Liver (tissue), 9 donors: ENCODE results near the gene SHISAL1. TPM values are rescaled to one million over a fixed set of nuclear protein-coding genes. Genes with fewer than 3 reads are reported as not detected.

Source experiments
- DNase-seq: peaks from one replicate; pipeline ENCODE4 v3.0.0-alpha.2; 2017; ENCODE audit warnings: low spot score
- H3K27ac ChIP-seq, 2 donors: one replicate each; pipeline ENCODE4 v1.7.0; 2013; ENCODE audit warnings: inconsistent platforms in 2 of 2, low read length in 2 of 2, control low read depth in 1 of 2, low read depth in 1 of 2, mild to moderate bottlenecking in 1 of 2
- H3K27me3 ChIP-seq, 4 donors: one replicate each; pipeline versions ENCODE4 v1.6.1 to v1.7.0; 2013; ENCODE audit warnings: low read length in 3 of 4, inconsistent platforms in 1 of 4, mild to moderate bottlenecking in 1 of 4, moderate library complexity in 1 of 4; ENCODE audit not compliant: control insufficient read depth in 4 of 4, insufficient read depth in 4 of 4
- H3K36me3 ChIP-seq, 4 donors: one replicate each; pipeline versions ENCODE4 v1.6.1 to v1.7.0; 2013; ENCODE audit warnings: low read length in 3 of 4, mild to moderate bottlenecking in 3 of 4, low read depth in 1 of 4, moderate library complexity in 1 of 4; ENCODE audit not compliant: control insufficient read depth in 4 of 4, insufficient read depth in 3 of 4
- H3K4me1 ChIP-seq, 4 donors: one replicate each; pipeline versions ENCODE4 v1.6.1 to v1.7.0; 2013; ENCODE audit warnings: low read length in 3 of 4, mild to moderate bottlenecking in 3 of 4, moderate library complexity in 1 of 4; ENCODE audit not compliant: control insufficient read depth in 4 of 4, insufficient read depth in 4 of 4
- H3K4me3 ChIP-seq, 3 donors: one replicate each; pipeline versions ENCODE4 v1.6.1 to v1.7.0; 2013; ENCODE audit warnings: low read length in 3 of 3, control low read depth in 1 of 3, low read depth in 1 of 3, mild to moderate bottlenecking in 1 of 3
- H3K9ac ChIP-seq, 2 donors: one replicate each; pipeline ENCODE4 v1.7.0; 2013; ENCODE audit warnings: low read length in 2 of 2, mild to moderate bottlenecking in 2 of 2, moderate library complexity in 2 of 2, control low read depth in 1 of 2, low read depth in 1 of 2
- H3K9me3 ChIP-seq, 4 donors: one replicate each; pipeline versions ENCODE4 v1.6.1 to v1.7.0; 2013; ENCODE audit warnings: low read length in 3 of 4; ENCODE audit not compliant: control insufficient read depth in 4 of 4
- ATF3 ChIP-seq: IDR thresholded peaks from 2 replicates; pipeline ENCODE4 v1.6.1; 2016; ENCODE audit warnings: antibody characterized with exemption
- EGR1 ChIP-seq, 2 donors: IDR thresholded peaks; 2 replicates each; pipeline ENCODE4 v1.6.1; 2016 to 2018; ENCODE audit warnings: antibody characterized with exemption in 2 of 2, low read depth in 2 of 2
- FOXA1 ChIP-seq: IDR thresholded peaks from 2 replicates; pipeline ENCODE4 v1.6.1; 2016; ENCODE audit warnings: antibody characterized with exemption
- FOXA2 ChIP-seq: IDR thresholded peaks from 2 replicates; pipeline ENCODE4 v1.6.1; 2016; ENCODE audit warnings: antibody characterized with exemption
- GABPA ChIP-seq, 2 donors: IDR thresholded peaks in 1 of 2; conservative IDR thresholded peaks in 1 of 2; 2 replicates each; pipeline ENCODE4 v1.6.1; 2016; ENCODE audit warnings: antibody characterized with exemption in 2 of 2, mild to moderate bottlenecking in 1 of 2, moderate library complexity in 1 of 2
- JUND ChIP-seq, 2 donors: IDR thresholded peaks; 2 replicates each; pipeline ENCODE4 v1.6.1; 2016; ENCODE audit warnings: antibody characterized with exemption in 2 of 2
- NR2F2 ChIP-seq: IDR thresholded peaks from 2 replicates; pipeline ENCODE4 v1.6.1; 2016; ENCODE audit warnings: antibody characterized with exemption
- RAD21 ChIP-seq, 2 donors: IDR thresholded peaks; 2 replicates each; pipeline ENCODE4 v1.6.1; 2016; ENCODE audit warnings: antibody characterized with exemption in 2 of 2, mild to moderate bottlenecking in 2 of 2
- REST ChIP-seq: IDR thresholded peaks from 2 replicates; pipeline ENCODE4 v1.6.1; 2016; ENCODE audit warnings: antibody characterized with exemption, mild to moderate bottlenecking
- RXRA ChIP-seq, 2 donors: IDR thresholded peaks; 2 replicates each; pipeline ENCODE4 v1.6.1; 2017 to 2018; ENCODE audit warnings: antibody characterized with exemption in 2 of 2, mild to moderate bottlenecking in 1 of 2
- SP1 ChIP-seq: IDR thresholded peaks from 2 replicates; pipeline ENCODE4 v1.6.1; 2018; ENCODE audit warnings: antibody characterized with exemption, mild to moderate bottlenecking
- TAF1 ChIP-seq: conservative IDR thresholded peaks from 2 replicates; pipeline ENCODE4 v1.6.1; 2016; ENCODE audit warnings: antibody characterized with exemption, mild to moderate bottlenecking
- YY1 ChIP-seq: IDR thresholded peaks from 2 replicates; pipeline ENCODE4 v1.6.1; 2016; ENCODE audit warnings: antibody characterized with exemption, mild to moderate bottlenecking
- ZBTB33 ChIP-seq: IDR thresholded peaks from 2 replicates; pipeline ENCODE4 v1.6.1; 2016; ENCODE audit warnings: antibody characterized with exemption
- WGBS: extraction: QIAGEN DNeasy Blood & Tissue Kit; methylation state at CpG from one replicate; pipeline ENCODE4 v1.1.7; 2013; 5-methylcytosine and 5-hydroxymethylcytosine counted together
- polyA plus RNA-seq, 2 donors: library from polyadenylated mRNA; stranded (reverse) in 1 of 2; unstranded in 1 of 2; fragments of 200-250 nt in 1 of 2; fragments of >200 nt in 1 of 2; fragmentation: Nextera tagmentation in 1 of 2; extraction: Ambion mirVana in 1 of 2; gene quantifications; one replicate each; pipeline versions ENCODE4 v1.2.1 to v1.2.3, GENCODE V29; 2013 to 2015
- total RNA-seq, 2 donors: library from RNA; depleted of rRNA; stranded (reverse); fragments of >200 nt; gene quantifications; one replicate each; pipeline ENCODE4 v1.2.3, GENCODE V29; 2014
- TF ChIP-seq, protein P1 (sequence below): IDR thresholded peaks from 2 replicates; pipeline ENCODE4 v1.6.1; 2016; ENCODE audit warnings: antibody characterized with exemption
- TF ChIP-seq, protein P2 (sequence below): fragments of 150-350 bp; IDR thresholded peaks from 2 replicates; pipeline ENCODE4 v1.5.1; 2017; ENCODE audit warnings: improper control_type of control experiment, low read depth, low read length; ENCODE audit not compliant: missing input control
- donor health status: healthy.
- donor health status: healthy.
- donor health status: healthy.
- donor health status: healthy.
- donor health status: healthy.

The SHISAL1 gene
- total and polyA plus RNA-seq, 4 donors: 0.07 to 0.17 (median 0.13) TPM

DNA sequence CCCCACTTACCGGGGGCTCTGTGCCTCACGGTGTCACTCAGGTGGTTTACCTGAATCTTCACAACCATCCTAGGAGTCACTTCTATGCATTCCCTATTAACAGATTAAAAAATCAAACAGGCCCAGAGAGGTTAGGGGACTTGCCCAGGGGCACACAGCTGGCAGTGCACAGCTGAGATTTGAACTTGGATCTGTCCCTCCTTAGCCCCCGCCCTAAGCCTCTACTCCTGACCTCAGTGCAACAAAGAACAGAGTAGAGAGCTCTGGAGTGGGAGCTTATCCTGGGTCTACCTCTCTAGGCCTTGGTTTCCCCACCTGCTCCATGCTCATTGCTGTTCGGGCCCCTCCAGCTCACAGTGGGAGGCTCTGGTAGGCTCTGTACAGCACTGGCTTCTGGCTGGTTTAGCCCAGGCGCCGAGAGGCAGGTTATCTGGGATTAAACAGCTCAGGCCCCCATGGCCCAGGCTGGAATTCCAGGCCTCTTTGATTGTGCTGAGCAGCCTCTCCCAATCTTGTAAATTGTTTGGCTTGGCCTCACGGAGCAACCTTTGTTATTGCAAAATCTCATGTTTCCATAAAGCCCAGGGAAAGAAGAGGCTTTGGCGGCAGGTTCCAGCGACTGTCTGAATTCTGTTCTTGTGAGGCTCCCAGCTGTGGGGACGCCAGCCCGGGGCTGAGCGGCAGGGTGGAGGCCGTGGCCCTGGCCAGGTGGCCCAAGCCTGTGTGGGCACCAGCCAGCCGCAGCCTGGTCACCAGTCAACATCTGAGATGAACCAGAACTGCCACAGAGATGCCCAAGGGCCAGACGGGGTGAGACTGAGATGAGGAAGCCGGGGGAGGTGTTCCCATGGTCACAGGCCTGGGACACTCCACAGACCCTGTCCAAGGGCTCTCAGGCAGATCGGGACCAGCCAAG lies 28.9 kb upstream of the SHISAL1 start:
- Histone ChIP-seq H3K27ac (no peak overlapping the region), H3K9ac (no peak overlapping the region), H3K4me3 (no peak overlapping the region), H3K27me3 (no peaks in the 10 kb centered on the region), H3K36me3 (no peaks in the 10 kb centered on the region), H3K9me3 (no peaks in the 10 kb centered on the region), H3K4me1 (peaks cover 0 to 3% (median 0%) of the 10 kb centered on the region in 4 donors)
- no peak for DNase-seq
- TF ChIP-seq NR2F2 (no peak), FOXA1 (no peak), JUND (IDR thresholded peaks at IDR 0.05) (no peak), EGR1 (IDR thresholded peaks at IDR 0.05; ENCODE audit: low read depth in 2 of 2) (no peak), GABPA (IDR thresholded peaks at IDR 0.05 in 1 of 2, conservative IDR thresholded peaks at IDR 0.05 in 1 of 2) (no peak), ATF3 (no peak), RAD21 (IDR thresholded peaks at IDR 0.05) (no peak), SP1 (no peak), YY1 (no peak), TAF1 (no peak), REST (no peak), ZBTB33 (no peak), RXRA (IDR thresholded peaks at IDR 0.05) (no peak), FOXA2 (no peak)
- TF ChIP-seq, protein P1, sequence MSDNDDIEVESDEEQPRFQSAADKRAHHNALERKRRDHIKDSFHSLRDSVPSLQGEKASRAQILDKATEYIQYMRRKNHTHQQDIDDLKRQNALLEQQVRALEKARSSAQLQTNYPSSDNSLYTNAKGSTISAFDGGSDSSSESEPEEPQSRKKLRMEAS: no peak
- TF ChIP-seq, protein P2, sequence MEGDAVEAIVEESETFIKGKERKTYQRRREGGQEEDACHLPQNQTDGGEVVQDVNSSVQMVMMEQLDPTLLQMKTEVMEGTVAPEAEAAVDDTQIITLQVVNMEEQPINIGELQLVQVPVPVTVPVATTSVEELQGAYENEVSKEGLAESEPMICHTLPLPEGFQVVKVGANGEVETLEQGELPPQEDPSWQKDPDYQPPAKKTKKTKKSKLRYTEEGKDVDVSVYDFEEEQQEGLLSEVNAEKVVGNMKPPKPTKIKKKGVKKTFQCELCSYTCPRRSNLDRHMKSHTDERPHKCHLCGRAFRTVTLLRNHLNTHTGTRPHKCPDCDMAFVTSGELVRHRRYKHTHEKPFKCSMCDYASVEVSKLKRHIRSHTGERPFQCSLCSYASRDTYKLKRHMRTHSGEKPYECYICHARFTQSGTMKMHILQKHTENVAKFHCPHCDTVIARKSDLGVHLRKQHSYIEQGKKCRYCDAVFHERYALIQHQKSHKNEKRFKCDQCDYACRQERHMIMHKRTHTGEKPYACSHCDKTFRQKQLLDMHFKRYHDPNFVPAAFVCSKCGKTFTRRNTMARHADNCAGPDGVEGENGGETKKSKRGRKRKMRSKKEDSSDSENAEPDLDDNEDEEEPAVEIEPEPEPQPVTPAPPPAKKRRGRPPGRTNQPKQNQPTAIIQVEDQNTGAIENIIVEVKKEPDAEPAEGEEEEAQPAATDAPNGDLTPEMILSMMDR: no peak
- 65% methylated on average over 17 of the region's 17 CpGs for WGBS
